Fibroblast of lung (primary cell): ENCODE measurements around the gene RANBP10. TPM values are rescaled to one million over a fixed set of nuclear protein-coding genes. Genes with fewer than 3 reads are reported as not detected.

ENCODE experiments used
- DNase-seq, 2 donors: peaks; one replicate each; pipeline versions ENCODE4 v3.0.0 to v3.0.0-alpha.2; 2010; ENCODE audit warnings: low read depth in 2 of 2
- H2AFZ ChIP-seq: 2 replicates; pipeline ENCODE4 v1.5.1; 2012; ENCODE audit warnings: low read length, control low read depth, inconsistent platforms
- H3K27ac ChIP-seq: 2 replicates; pipeline ENCODE4 v1.5.1; 2011; ENCODE audit warnings: low read length, control low read depth; ENCODE audit not compliant: insufficient read depth
- H3K27me3 ChIP-seq: 2 replicates; pipeline ENCODE4 v1.5.1; 2011; ENCODE audit warnings: mild to moderate bottlenecking, low read length; ENCODE audit not compliant: control insufficient read depth, insufficient read depth
- H3K36me3 ChIP-seq: 2 replicates; pipeline ENCODE4 v1.5.1; 2011; ENCODE audit warnings: low read length; ENCODE audit not compliant: control insufficient read depth, insufficient read depth
- H3K4me1 ChIP-seq: 2 replicates; pipeline ENCODE4 v1.5.1; 2011; ENCODE audit warnings: low read length; ENCODE audit not compliant: control insufficient read depth, insufficient read depth; ENCODE audit errors: extremely low read depth
- H3K4me2 ChIP-seq: 2 replicates; pipeline ENCODE4 v1.5.1; 2011; ENCODE audit warnings: low read length, control low read depth; ENCODE audit not compliant: insufficient read depth; ENCODE audit errors: extremely low read depth
- H3K4me3 ChIP-seq, 4 experiments: fragments of 200-600 bp in 1 of 4; sonication (generic) in 1 of 4; replicated peaks in 1 of 4; 2 replicates each; pipeline ENCODE4 v1.5.1; 2011 to 2016; ENCODE audit warnings: low read length in 4 of 4, low read depth in 3 of 4, mild to moderate bottlenecking in 3 of 4, control low read depth in 2 of 4, inconsistent platforms in 1 of 4, mixed read lengths in 1 of 4; ENCODE audit not compliant: insufficient read depth in 1 of 4; ENCODE audit errors: control extremely low read depth in 1 of 4
- H3K79me2 ChIP-seq: 2 replicates; pipeline ENCODE4 v1.5.1; 2012; ENCODE audit warnings: mild to moderate bottlenecking, low read length, inconsistent platforms; ENCODE audit not compliant: control insufficient read depth, insufficient read depth
- H3K9ac ChIP-seq: 2 replicates; pipeline ENCODE4 v1.5.1; 2011; ENCODE audit warnings: mild to moderate bottlenecking, low read length, control low read depth; ENCODE audit not compliant: insufficient read depth
- H3K9me3 ChIP-seq: 2 replicates; pipeline ENCODE4 v1.5.1; 2012; ENCODE audit warnings: low read depth, low read length; ENCODE audit not compliant: control insufficient read depth, insufficient read depth
- H4K20me1 ChIP-seq: 2 replicates; pipeline ENCODE4 v1.5.1; 2011; ENCODE audit warnings: low read length; ENCODE audit not compliant: control insufficient read depth, insufficient read depth; ENCODE audit errors: extremely low read depth
- CTCF ChIP-seq, 2 donors: IDR thresholded peaks in 1 of 2; conservative IDR thresholded peaks in 1 of 2; 1 replicate in 1 of 2; 2 replicates in 1 of 2; pipeline ENCODE4 v1.5.1; 2011 to 2012; ENCODE audit warnings: low read length in 2 of 2, control low read depth in 1 of 2, inconsistent platforms in 1 of 2, low read depth in 1 of 2, mild to moderate bottlenecking in 1 of 2
- EZH2 ChIP-seq: IDR thresholded peaks from 2 replicates; pipeline ENCODE4 v1.5.1; 2012; ENCODE audit warnings: low read length, control low read depth, mild to moderate bottlenecking; ENCODE audit errors: missing control alignments
- polyA plus RNA-seq, 2 donors: library from polyadenylated mRNA; depleted of rRNA in 1 of 2; stranded (reverse) in 1 of 2; unstranded in 1 of 2; fragments of >200 nt; gene quantifications; 2 replicates each; pipeline ENCODE4 v1.2.1, GENCODE V29; 2011 to 2012; ENCODE audit warnings: missing spikeins in 1 of 2
- total RNA-seq: library from RNA; depleted of rRNA; stranded (reverse); fragments of >200 nt; gene quantifications from 2 replicates; pipeline ENCODE4 v1.2.1, GENCODE V29; 2014

Gene RANBP10
- total and polyA plus RNA-seq, 2 donors (not counting 1 experiment from before 2014, with no cell fraction given), result 4.6 to 7.1 TPM

- H2AFZ ChIP-seq, result no peak overlapping the region
- no peaks in the 10 kb centered on the region for H3K27me3 ChIP-seq
- TF ChIP-seq EZH2 (no peak), CTCF (conservative IDR thresholded peaks at IDR 0.05 in 1 of 2, IDR thresholded peaks at IDR 0.05 in 1 of 2; ENCODE audit: low read depth in 1 of 2, low read length in 2 of 2) (no peak)
- H3K4me2 ChIP-seq, result peak overlapping the region; percentile 92
- H3K36me3 ChIP-seq, result no peaks in the 10 kb centered on the region
- no peaks in the 10 kb centered on the region for H4K20me1 ChIP-seq
- H3K9ac ChIP-seq, result peak overlapping the region; percentile 82
- DNase-seq, result no peak
- H3K27ac ChIP-seq, result peak overlapping the region; percentile 86
- H3K4me3 ChIP-seq, result peak overlapping the region; percentile 76 to 91 (median 77)
- H3K9me3 ChIP-seq, result no peaks in the 10 kb centered on the region
- H3K4me1 ChIP-seq, result peaks cover 19% of the 10 kb centered on the region
- peaks cover 69% of the 10 kb centered on the region for H3K79me2 ChIP-seq
Observed at GRCh38 chr16:67848118-67848517, 41.8 kb upstream of the RANBP10 start.

- Histone ChIP-seq H3K4me2 (peak within 1 kb of the TSS; percentile 92), H3K4me3 (peak within 1 kb of the TSS; percentile 76 to 91 (median 77)), H3K36me3 (no peaks in the 10 kb centered on the region), H3K79me2 (peaks cover 68% of the 10 kb centered on the region), H3K27me3 (no peaks in the 10 kb centered on the region), H3K4me1 (peaks cover 19% of the 10 kb centered on the region), H4K20me1 (no peaks in the 10 kb centered on the region), H3K27ac (peak within 1 kb of the TSS; percentile 86), H3K9me3 (no peaks in the 10 kb centered on the region), H2AFZ (peak within 1 kb of the TSS; percentile 37), H3K9ac (peak within 1 kb of the TSS; percentile 82)
- TF ChIP-seq CTCF (conservative IDR thresholded peaks at IDR 0.05 in 1 of 2, IDR thresholded peaks at IDR 0.05 in 1 of 2; ENCODE audit: low read depth in 1 of 2, low read length in 2 of 2) (no peak), EZH2 (no peak)
- peak in 1 of 2 donors; percentile 87 for DNase-seq
Observed at GRCh38 chr16:67847064-67847861, 40.9 kb upstream of the RANBP10 start, which contains the start of gene CENPT. CENPT (minus strand) TSS chr16:67847693; CDS start chr16:67833859, 13,834 bp downstream.

GRCh38 chr16:67846320-67847063 is 40.1 kb upstream of the RANBP10 start, which contains the start of gene NUTF2:
NUTF2 (plus strand) TSS chr16:67846933; CDS start chr16:67865131, 18,198 bp downstream.
- H3K27me3 ChIP-seq, result no peaks in the 10 kb centered on the region
- H4K20me1 ChIP-seq, result no peaks in the 10 kb centered on the region
- H3K27ac ChIP-seq, result peak within 1 kb of the TSS; percentile 86

More at GRCh38 chr16:67846320-67847063, 40.1 kb upstream of the RANBP10 start, which contains the start of gene NUTF2:
- peak within 1 kb of the TSS; percentile 76 to 91 (median 77) for H3K4me3 ChIP-seq
- TF ChIP-seq EZH2, result no peak
- TF ChIP-seq CTCF (conservative IDR thresholded peaks at IDR 0.05 in 1 of 2, IDR thresholded peaks at IDR 0.05 in 1 of 2; ENCODE audit: low read depth in 1 of 2, low read length in 2 of 2), result no peak
- H3K36me3 ChIP-seq, result no peaks in the 10 kb centered on the region
- peaks cover 61% of the 10 kb centered on the region for H3K79me2 ChIP-seq
- peak within 1 kb of the TSS; percentile 37 for H2AFZ ChIP-seq
- H3K4me1 ChIP-seq, result peaks cover 19% of the 10 kb centered on the region
- peak within 1 kb of the TSS; percentile 82 for H3K9ac ChIP-seq
- H3K4me2 ChIP-seq, result peak within 1 kb of the TSS; percentile 92
- peak; percentile 87 to 92 for DNase-seq
- no peaks in the 10 kb centered on the region for H3K9me3 ChIP-seq
